Activated CD8-positive, alpha-beta memory T cell treated with anti-CD3 and anti-CD28 coated beads, Interleukin-2, amount 50 U/mL, for 24 hours (primary cell): ENCODE results near the gene TMEM232.
A peak's percentile ranks its signal among the peaks of the same experiment; 100 is the strongest.
"Not testable (repeated sequence)": the region's sequence is repeated elsewhere in the genome, so short reads cannot be mapped to it uniquely, and the experiment has no call there.

Experiments
- DNase-seq: peaks from one replicate; pipeline ENCODE4 v3.0.0-alpha.2; 2020; ENCODE audit errors: extremely low read depth

TMEM232 gene

GRCh38 chr5:110726249-110727024 lies at the start of gene TMEM232:
Gene TMEM232 (minus strand): TSS chr5:110726671. CDS start chr5:110667352, 59,319 bp downstream.
- DNase-seq = peak; percentile 40

DNA sequence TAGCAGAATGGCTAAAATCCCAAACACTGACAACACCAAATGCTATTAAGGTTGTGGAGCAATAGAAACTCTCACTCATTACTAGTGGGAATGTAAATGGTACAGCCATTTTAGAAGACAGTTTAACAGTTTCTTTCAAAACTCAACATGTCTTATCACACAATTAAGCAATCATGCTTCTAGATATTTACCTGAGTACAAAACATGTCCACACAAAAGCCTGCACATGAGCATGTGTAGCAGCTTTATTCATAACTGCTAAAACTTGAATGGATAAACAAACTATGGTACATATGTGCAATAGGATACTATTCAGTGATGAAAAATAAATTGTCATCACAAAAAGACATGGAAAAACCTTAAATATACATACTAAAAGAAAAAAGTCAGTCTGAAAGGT lies 43.8 kb upstream of the TMEM232 start:
- no peak for DNase-seq

DNA sequence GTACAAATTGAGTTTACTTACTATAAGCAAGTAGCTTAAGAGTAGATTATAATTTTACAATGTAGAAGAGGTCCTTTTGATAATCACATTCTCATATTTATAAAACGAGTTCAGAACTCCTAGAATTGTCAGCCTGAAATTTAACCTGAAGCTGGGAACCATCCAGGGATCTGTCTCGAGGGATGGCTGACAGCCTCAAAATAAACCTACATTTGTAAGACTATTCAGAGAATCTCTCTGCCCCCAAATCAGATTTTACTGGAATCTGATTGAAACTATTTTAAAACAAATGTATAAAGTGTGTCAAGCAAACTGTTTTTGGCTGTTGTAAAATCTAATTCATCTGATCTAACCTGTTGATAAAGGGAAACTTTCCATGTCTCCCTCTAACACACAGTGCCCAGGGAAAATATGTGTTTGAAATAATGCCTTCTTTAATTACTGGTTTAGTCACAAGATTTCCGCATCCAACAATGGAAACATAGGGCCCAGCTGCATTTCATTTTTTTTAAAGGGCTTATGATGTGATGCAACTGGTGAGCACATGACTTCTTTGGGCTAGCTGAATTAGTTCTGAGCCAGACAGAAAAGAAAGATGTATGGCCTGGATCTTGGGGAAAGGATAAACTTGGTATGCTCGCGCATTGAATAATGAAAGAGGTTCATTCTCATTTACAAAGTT lies 42.7 kb upstream of the TMEM232 start:
- DNase-seq = no peak

DNA sequence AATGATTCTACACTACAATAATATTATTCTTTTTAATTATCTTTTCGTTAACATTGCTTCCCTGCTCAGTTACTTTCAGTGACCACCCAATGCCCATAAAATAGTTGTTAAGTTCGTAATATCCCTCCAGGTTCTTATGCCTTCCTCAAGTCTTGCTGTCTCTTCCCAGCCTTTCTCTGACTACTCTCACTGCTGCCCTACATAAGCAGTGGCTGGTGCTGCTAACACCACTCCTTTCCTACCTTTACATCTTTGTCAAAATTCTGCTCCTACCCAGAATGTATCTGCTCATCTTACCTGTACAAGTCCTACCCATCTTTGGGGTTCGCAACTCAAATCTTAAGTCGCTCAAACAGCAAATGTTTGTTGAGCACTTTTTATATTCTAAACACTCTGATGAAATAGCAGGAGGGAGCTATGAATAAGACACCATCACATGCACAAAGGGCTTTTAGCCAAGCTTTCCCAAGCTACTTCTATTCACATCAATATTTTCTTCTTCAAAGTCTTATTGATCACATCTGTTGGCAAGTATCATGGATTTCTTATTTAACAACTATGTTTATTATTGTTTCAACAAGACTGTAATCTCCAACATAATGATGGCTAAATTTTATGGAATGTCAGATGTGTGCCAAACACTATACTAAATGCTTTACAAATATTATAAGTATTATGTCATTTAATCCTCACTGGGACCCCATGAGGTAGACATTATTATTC lies 41.8 kb upstream of the TMEM232 start:
- no peak for DNase-seq

- DNase-seq = no peak
Observed at GRCh38 chr5:110760158-110760557, 33.7 kb upstream of the TMEM232 start.

DNA sequence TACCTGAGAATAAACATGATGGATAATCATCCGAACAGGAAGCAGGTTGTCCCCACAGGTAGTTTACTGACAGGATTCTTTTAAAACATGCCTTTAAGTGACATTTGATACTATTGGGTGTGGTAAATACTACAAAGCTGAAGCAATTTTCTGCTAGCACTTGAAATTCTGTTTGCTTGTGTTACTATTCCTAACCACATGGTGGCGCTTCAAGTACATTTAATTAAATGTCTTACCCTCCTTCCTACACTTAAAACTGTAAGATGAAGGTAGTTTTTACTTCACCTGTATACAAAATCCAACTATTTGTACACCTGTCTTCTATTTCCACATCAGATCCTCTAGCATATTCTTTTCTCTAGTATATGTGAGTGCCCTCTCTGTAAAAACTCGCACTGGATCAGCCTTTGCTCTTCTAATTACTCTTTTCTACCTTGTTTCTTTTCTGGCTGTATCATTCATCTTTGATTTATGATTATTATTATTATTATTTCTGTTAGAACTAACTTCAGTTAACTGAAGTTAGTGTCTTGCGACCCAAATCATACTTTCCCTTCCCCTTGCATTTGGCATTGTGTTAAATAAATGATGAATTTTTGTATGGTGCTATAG lies 30.8 kb upstream of the TMEM232 start:
- DNase-seq = no peak

DNA sequence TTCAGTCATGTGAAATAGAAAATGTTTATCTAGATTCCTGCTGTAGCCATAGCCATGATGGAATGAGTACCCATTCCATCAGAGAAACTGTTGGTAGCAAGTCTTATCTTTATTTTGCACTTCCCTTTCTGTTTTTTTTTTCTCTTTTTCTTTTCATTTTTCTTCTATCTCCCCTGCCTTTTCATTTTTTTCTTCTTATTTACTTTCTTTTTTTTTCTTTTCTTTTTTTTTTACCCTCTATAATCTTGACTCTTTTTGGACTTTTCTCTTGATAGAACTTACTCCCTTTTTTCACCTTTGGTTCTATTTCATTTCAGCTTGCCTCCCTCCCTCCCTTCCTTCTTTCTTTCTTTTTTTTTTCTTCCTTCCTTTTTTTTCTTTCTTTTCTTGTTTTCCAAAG lies 27.7 kb upstream of the TMEM232 start:
- DNase-seq = no peak

DNA sequence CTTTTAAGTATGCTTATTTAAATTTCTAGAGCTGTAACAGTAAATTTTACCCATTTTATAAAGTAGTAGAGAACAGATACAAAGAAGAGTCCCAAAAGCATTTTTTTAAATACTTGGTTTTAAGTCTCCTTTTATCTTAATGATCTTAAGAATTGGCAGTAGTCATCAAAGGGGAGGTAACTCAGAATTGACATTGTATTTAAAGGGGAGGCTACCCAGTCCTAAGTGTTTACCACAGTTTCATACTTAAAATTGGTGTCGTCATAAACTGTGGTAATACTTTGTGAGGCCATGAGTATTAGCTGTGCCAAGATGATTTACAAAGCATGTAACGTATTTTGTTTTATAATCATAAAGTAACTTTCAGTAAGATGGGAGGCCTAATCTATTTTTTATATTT lies 27.1 kb upstream of the TMEM232 start:
- DNase-seq = no peak

DNA sequence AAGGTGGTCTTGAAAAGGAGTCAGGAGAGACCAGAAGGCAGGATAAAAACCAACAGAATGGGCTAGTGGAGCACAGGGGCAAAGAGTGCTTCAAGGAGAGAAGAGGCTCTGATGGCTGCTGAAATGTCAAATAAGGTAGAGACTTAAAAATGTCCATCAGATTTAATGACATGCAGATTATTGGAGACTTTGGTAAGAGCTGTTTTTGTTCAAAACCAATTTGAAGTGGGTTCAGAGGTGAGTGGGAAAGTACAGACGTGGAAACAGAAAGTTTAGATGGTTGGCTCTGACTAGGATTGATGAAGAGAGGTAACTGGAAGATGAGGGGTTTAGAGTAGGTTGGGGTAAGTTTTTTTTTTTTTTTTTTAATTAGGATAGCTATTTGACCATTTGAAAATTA lies 26.5 kb upstream of the TMEM232 start:
- DNase-seq = no peak

DNA sequence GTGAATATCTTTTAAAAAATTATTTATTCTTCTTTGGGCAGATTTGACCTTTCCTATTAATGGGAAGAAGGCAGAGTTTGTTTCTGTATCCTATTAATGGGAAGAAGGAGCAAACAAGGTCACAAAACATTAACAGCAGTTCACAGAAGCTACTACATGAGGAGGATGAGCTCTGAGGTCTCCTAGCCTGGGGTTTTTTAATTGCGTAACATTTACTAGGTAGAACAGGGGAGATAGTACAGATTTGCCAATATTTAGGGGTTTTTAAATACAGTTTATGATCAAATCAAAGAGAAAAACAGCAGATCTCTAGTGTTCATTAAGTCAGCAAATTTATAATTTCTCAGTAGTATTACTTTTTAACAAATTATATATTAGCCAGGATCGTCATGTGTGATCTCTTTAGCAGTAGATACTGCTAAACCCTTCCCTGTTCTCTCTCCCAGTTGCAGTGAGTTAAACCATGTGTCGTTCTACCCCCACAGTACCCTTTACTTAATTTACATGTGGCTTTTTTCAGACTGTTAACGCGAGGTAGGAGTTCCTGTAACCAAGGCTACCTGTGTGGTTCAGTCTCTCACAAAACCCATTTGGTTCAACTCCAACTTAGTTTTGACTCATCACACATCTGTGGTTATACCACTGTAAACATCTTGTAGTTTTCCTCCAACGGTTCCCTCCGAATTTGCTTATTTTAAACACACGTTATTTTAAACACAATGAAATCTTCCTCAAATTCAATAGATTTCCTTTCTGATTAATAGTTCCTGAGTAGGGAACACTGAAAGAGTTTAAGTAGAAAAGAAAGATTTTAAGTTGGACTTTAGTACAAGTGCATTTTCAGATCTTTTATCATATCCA lies 25.7 kb upstream of the TMEM232 start:
- no peak for DNase-seq

GRCh38 chr5:110738812-110739651 lies 12.6 kb upstream of the TMEM232 start, which contains the start of gene SLC25A46:
Gene SLC25A46 (plus strand): TSS chr5:110739007. CDS start chr5:110739120, 113 bp downstream.
- DNase-seq = peak; percentile 71

DNA sequence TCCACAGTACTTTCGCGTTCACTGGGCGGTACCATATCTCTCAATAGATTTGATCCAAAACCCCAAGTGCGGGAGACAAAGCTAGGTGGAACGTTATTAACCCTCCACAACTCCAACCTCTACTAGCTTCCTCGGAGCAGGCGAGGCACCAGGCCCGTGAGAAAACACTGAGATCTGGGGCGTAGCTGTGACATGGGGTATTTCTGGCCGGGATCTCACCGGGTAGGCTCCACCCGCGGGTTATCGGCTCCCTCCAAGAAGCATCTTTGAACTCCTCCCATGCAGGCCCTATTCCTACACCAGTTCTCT lies 12.0 kb upstream of the TMEM232 start:
- DNase-seq = peak; percentile 8

DNA sequence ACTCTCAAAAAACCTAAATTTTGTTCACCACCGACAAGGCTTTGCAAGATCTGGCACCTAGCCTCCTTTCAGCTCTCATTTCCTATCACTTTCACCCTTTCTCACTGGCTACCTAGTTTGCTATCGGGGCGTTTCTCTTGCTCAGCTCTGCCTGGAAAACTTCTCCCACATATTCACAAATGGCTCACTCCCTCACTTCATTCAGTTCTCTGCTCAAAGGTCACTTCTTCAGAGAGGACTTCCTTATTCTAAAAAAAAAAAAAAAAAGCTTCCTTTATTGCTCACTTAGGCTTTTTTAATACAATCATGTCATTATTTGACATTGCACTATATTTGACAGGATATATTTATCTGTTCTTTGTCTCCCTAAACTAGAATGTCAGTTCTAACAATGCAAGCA lies 10.3 kb upstream of the TMEM232 start:
- DNase-seq = no peak

- no peak for DNase-seq
Observed at GRCh38 chr5:110735556-110735955, 9.1 kb upstream of the TMEM232 start.

DNA sequence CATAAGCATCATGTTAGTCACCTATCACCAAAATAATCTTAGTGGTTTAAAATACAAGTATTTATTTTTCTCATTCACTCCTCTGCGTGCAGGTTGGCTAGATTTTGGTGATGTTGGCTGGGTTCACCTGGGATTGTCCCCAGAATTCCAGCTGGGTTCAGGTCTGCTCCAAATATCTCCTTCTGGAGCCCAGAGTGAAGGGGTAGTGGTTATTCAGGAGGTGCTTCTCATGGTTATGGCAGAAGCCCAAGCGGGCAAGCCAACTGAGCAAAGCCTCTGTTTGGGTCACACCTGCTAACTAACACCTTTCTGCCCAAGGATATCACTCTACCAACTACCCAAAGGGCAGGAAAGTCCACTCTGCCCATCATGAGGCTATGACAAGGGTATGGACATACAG lies 7.6 kb upstream of the TMEM232 start:
- DNase-seq = no peak

DNA sequence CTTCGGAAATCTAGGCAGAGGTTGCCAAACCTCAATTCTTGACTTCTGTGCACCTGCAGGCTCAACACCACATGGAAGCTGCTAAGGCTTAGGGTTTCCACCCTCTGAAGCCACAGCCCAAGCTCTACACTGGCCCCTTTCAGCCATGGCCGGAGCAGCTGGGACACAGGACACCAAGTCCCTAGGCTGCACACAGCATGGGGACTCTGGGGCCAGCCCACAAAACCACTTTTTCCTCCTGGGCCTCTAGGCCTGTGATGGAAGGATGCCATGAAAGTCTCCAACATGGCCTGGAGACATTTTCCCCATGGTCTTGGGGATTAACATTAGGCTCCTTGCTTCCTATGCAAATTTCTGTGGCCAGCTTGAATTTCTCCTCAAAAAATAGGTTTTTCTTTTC lies 5.0 kb upstream of the TMEM232 start:
- not testable (repeated sequence) for DNase-seq

DNA sequence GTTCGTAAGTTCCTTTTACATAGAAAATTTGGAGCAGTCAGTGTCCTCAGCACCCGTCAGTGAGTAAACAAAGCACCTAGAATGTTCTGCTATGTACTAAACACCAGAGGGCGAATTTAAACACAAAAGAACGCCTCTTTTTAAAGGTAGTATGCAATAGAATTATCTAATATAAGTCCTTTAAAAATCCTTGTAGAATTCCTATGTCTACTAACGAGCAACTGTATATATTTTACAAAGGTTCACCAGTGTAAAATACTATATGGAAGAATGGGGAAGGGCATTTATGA lies 499 bp upstream of the TMEM232 start:
- no peak for DNase-seq

DNA sequence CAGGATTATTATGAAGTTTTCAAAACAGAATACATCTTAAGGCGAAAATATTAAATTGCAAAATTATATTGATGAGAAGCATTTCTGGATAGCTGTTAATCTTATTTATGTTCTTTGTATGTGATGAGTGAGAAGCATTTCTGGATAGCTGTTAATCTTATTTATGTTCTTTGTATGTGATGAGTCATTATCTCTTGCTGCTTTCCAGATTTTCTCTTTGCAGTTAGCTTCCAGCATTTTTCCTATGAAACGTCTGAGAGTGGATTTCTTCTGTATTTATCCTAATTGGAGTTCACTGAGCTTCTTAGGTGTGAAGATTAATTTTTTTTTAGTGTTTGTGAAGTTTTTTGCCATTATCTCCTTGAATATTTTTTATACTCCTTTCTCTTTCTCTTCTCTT lies 8.2 kb downstream of the TMEM232 start:
- no peak for DNase-seq

- no peak for DNase-seq
Observed at GRCh38 chr5:110716247-110717245, 9.9 kb downstream of the TMEM232 start.
